NCI-H510A treated with DMSO at 0.1 percent for 48 hours (cell line): ENCODE results near the gene MRPL52.

ENCODE experiments used
- DNase-seq: peaks from one replicate; lab custom pipeline; 2025; lab: John Stamatoyannopoulos, UW

The MRPL52 gene

DNA sequence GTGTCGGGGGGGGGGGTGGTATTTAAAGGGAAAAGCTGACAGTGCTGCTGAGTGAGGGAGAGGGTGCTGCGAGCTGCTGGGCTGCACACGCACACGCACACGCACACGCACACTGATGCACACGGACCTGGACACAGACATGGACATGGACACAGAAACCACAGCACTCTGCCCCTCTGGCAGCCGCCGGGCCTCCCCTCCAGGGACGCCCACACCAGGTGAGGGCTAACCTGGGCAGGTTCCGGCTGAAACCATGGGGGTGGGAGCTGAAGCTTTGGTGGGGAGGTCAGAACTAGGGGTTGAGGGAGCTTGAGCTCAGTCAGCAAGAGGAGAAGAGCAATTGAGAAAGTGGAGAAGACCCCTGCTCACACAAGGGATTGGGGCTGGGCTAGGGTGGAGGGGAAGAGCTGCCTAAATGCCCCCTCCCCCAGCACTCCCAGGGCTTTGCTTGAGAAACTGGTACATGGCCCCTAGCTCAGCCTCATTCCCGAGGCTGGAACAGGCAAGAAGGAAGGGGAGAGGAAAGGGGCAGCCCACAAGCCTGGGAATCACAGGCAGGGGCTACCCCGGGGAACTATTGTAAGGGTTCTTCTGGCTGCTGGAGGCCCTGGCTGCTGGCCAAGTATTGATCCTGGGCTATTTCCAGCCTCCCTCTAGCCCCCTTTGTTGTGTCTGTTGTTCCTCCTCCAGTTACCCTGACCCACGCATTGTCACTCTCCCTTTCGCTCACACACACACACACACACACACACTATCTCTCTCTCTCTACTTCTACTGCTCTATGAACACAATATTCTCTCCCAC lies 53.7 kb downstream of the MRPL52 start, which contains the start of gene REM2:
Gene REM2, plus strand, starts transcription at position 50 of the 804 bp plus-strand sequence. Its CDS starts 66 bp downstream, at position 116.
- peak; percentile 6 for DNase-seq

DNA sequence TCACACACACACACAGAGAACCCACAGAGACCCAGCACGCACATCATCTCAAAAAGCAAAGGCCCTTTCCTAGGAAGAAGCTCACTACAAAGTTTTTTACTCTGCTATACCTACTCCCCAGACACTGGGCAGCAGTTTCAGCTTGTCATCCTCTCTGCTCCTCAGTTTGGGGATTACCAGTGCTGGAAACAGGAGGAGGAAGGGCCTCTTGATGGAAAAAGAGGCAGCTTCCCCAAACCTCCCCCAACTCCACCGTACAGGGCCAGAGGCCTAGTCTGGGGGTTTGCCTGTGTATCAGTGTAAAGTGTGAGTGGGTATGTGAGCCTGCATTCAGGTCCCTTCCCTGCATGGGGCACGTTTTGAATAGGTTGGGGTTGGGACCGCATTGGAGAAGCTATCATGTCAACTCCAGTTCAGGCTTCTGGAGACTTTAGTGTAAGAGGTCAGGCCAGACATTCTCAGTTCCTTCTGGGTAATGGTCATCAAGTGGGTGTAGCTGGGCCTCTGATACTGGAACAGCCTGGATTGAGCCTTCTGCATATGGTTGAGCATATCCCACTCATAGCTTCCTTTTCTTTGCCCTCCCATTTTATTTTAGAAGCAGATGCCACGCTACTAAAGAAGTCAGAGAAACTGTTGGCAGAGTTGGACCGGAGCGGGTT lies 54.5 kb downstream of the MRPL52 start:
- no peak for DNase-seq
